GM12874 (cell line): ENCODE data around the gene TAOK3.
A peak's percentile ranks its signal among the peaks of the same experiment; 100 is the strongest.

Experiments
- CTCF ChIP-seq: IDR thresholded peaks from 2 replicates; pipeline ENCODE4 v1.5.1; 2011; ENCODE audit warnings: low read depth, mild to moderate bottlenecking, control low read depth, low read length, moderate library complexity; ENCODE audit not compliant: insufficient read depth

TAOK3 gene

GRCh38 chr12:118376089-118377020, 3.6 kb upstream of the TAOK3 start, which contains the start of gene SUDS3:
Gene SUDS3, plus strand, starts transcription at chr12:118376555. Its CDS starts 137 bp downstream, at chr12:118376692.
- peak; percentile 99 for TF ChIP-seq CTCF

GRCh38 chr12:118375348-118375747, 2.6 kb upstream of the TAOK3 start:
- TF ChIP-seq CTCF = no peak

- TF ChIP-seq CTCF = no peak
Observed at GRCh38 chr12:118374909-118375308, 2.2 kb upstream of the TAOK3 start.

GRCh38 chr12:118374126-118374725, 1.5 kb upstream of the TAOK3 start:
- TF ChIP-seq CTCF = no peak

GRCh38 chr12:118373616-118374015, 909 bp upstream of the TAOK3 start:
- TF ChIP-seq CTCF = no peak

- no peak for TF ChIP-seq CTCF
Observed at GRCh38 chr12:118371321-118372282, 1.1 kb downstream of the TAOK3 start.
